ENCODE data around the gene RITA1. TPM values are rescaled to one million over a fixed set of nuclear protein-coding genes. Genes with fewer than 3 reads are reported as not detected.
A peak's percentile ranks its signal among the peaks of the same experiment; 100 is the strongest.

Gene RITA1
- total RNA-seq, 2 donors from 2014 or later: 18.8 to 20.3 TPM

DNA sequence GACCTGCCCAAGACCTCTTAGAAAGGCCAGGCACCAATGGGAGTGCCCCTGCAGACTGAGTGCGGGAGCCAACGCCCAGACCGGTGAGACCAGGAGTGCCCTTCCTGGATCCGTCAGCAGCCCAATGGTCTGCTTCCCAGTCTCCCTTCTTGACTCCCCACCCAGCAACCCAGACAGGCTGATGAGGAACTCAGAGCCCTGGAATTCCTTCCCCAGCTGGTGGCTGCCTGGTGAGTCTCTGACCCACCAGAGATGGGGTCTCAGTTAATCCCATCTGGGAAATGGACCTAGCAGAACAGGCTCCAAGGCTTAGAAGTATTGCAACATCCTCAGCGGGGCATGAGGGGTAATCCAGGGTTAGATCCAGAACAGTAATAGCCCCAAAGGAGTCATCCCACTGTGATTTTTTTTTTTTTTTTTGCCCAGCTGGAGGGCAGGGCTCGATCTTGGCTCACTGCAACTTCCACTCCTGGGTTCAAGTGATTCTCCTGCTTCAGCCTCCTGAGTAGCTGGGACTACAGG, 48.5 kb upstream of the RITA1 start:
- TF ChIP-seq, protein P1, sequence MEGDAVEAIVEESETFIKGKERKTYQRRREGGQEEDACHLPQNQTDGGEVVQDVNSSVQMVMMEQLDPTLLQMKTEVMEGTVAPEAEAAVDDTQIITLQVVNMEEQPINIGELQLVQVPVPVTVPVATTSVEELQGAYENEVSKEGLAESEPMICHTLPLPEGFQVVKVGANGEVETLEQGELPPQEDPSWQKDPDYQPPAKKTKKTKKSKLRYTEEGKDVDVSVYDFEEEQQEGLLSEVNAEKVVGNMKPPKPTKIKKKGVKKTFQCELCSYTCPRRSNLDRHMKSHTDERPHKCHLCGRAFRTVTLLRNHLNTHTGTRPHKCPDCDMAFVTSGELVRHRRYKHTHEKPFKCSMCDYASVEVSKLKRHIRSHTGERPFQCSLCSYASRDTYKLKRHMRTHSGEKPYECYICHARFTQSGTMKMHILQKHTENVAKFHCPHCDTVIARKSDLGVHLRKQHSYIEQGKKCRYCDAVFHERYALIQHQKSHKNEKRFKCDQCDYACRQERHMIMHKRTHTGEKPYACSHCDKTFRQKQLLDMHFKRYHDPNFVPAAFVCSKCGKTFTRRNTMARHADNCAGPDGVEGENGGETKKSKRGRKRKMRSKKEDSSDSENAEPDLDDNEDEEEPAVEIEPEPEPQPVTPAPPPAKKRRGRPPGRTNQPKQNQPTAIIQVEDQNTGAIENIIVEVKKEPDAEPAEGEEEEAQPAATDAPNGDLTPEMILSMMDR (conservative IDR thresholded peaks at IDR 0.05): no peak
- Histone ChIP-seq H3K9me3 (ENCODE audit: control insufficient read depth, low read length) (no peaks in the 10 kb centered on the region), H3K27ac (ENCODE audit: low read depth, low read length) (no peak overlapping the region), H3K9ac (ENCODE audit: extremely low read depth, low read length, poor library complexity, severe bottlenecking) (no peak overlapping the region), H3K4me3 (ENCODE audit: low read length) (no peak overlapping the region), H3K4me1 (ENCODE audit: control insufficient read depth, insufficient read depth, low read length) (no peaks in the 10 kb centered on the region), H3K27me3 (ENCODE audit: control insufficient read depth, insufficient read depth, low read length, poor library complexity, severe bottlenecking) (peaks cover 19% of the 10 kb centered on the region), H3K36me3 (ENCODE audit: control insufficient read depth, insufficient read depth, low read length) (no peaks in the 10 kb centered on the region)
- H3K4me1 Mint-ChIP-seq: peaks cover 4% of the 10 kb centered on the region
- 94% methylated on average over 5 to 6 of the region's 6 CpGs for WGBS, 2 experiments (ENCODE audit: insufficient coverage in 1 of 2, insufficient read length in 1 of 2)
- H3K36me3 Mint-ChIP-seq (ENCODE audit: low read depth): no peaks in the 10 kb centered on the region
- no peaks in the 10 kb centered on the region for H3K9me3 Mint-ChIP-seq
- no peak overlapping the region for H3K4me3 Mint-ChIP-seq
- no peak overlapping the region for H3K27ac Mint-ChIP-seq
- DNase-seq: peak; percentile 60
- peaks cover 25% of the 10 kb centered on the region for H3K27me3 Mint-ChIP-seq (ENCODE audit: insufficient read depth)

- H3K4me3 Mint-ChIP-seq: no peak overlapping the region
- H3K4me1 ChIP-seq (ENCODE audit: control insufficient read depth, insufficient read depth, low read length): no peaks in the 10 kb centered on the region
- no peaks in the 10 kb centered on the region for H3K9me3 Mint-ChIP-seq
- no peak overlapping the region for H3K9ac ChIP-seq (ENCODE audit: extremely low read depth, low read length, poor library complexity, severe bottlenecking)
- no peak overlapping the region for H3K27ac ChIP-seq (ENCODE audit: low read depth, low read length)
- 93% methylated on average over 8 to 12 of the region's 12 CpGs for WGBS, 2 experiments (ENCODE audit: insufficient coverage in 1 of 2, insufficient read length in 1 of 2)
- no peaks in the 10 kb centered on the region for H3K36me3 Mint-ChIP-seq (ENCODE audit: low read depth)
- TF ChIP-seq, protein P1 (conservative IDR thresholded peaks at IDR 0.05): no peak
- DNase-seq: peak; percentile 49
- H3K4me3 ChIP-seq (ENCODE audit: low read length): no peak overlapping the region
- H3K4me1 Mint-ChIP-seq: peaks cover 4% of the 10 kb centered on the region
- no peak overlapping the region for H3K27ac Mint-ChIP-seq
- H3K27me3 ChIP-seq (ENCODE audit: control insufficient read depth, insufficient read depth, low read length, poor library complexity, severe bottlenecking): peaks cover 19% of the 10 kb centered on the region
- H3K9me3 ChIP-seq (ENCODE audit: control insufficient read depth, low read length): no peaks in the 10 kb centered on the region
- H3K27me3 Mint-ChIP-seq (ENCODE audit: insufficient read depth): peaks cover 18% of the 10 kb centered on the region
- no peaks in the 10 kb centered on the region for H3K36me3 ChIP-seq (ENCODE audit: control insufficient read depth, insufficient read depth, low read length)
These were observed 47.4 kb upstream of the RITA1 start for GRCh38 chr12:113137861-113138783.

- Histone ChIP-seq H3K9me3 (ENCODE audit: control insufficient read depth, low read length) (no peaks in the 10 kb centered on the region), H3K36me3 (ENCODE audit: control insufficient read depth, insufficient read depth, low read length) (no peaks in the 10 kb centered on the region), H3K27ac (ENCODE audit: low read depth, low read length) (no peak overlapping the region), H3K27me3 (ENCODE audit: control insufficient read depth, insufficient read depth, low read length, poor library complexity, severe bottlenecking) (peaks cover 13% of the 10 kb centered on the region), H3K4me1 (ENCODE audit: control insufficient read depth, insufficient read depth, low read length) (no peaks in the 10 kb centered on the region), H3K9ac (ENCODE audit: extremely low read depth, low read length, poor library complexity, severe bottlenecking) (no peak overlapping the region), H3K4me3 (ENCODE audit: low read length) (no peak overlapping the region)
- no peaks in the 10 kb centered on the region for H3K36me3 Mint-ChIP-seq (ENCODE audit: low read depth)
- no peak overlapping the region for H3K4me3 Mint-ChIP-seq
- H3K27me3 Mint-ChIP-seq (ENCODE audit: insufficient read depth): peaks cover 18% of the 10 kb centered on the region
- no peak overlapping the region for H3K27ac Mint-ChIP-seq
- WGBS, 2 experiments (ENCODE audit: insufficient coverage in 1 of 2, insufficient read length in 1 of 2): 96 to 100% methylated on average over 1 to 3 of the region's 3 CpGs
- no peak for DNase-seq
- H3K9me3 Mint-ChIP-seq: no peaks in the 10 kb centered on the region
- H3K4me1 Mint-ChIP-seq: peaks cover 4% of the 10 kb centered on the region
- TF ChIP-seq, protein P1 (conservative IDR thresholded peaks at IDR 0.05): no peak
These were observed 46.7 kb upstream of the RITA1 start for GRCh38 chr12:113138826-113139225.
